GM18508 (cell line): Measurements from ENCODE around the gene CRTAP.
"Not testable (repeated sequence)": the region's sequence is repeated elsewhere in the genome, so short reads cannot be mapped to it uniquely, and the experiment has no call there.

Experiments
- ATAC-seq: cut with Tn5 transposase; IDR thresholded peaks from one replicate; pipeline ENCODE4 v1.9.1; 2021; ENCODE audit warnings: moderate number of reproducible peaks; ENCODE audit not compliant: insufficient read depth, unreplicated experiment

Gene CRTAP

GRCh38 chr3:33171580-33171979 lies 57.8 kb downstream of the CRTAP start:
- no peak for ATAC-seq

GRCh38 chr3:33173103-33173502 lies 59.3 kb downstream of the CRTAP start:
- no peak for ATAC-seq

GRCh38 chr3:33173672-33174071 lies 59.9 kb downstream of the CRTAP start:
- no peak for ATAC-seq

- ATAC-seq: no peak
Observed at GRCh38 chr3:33174095-33174494, 60.3 kb downstream of the CRTAP start.

GRCh38 chr3:33174711-33175414 lies 61.0 kb downstream of the CRTAP start:
- no peak for ATAC-seq

GRCh38 chr3:33179132-33179531 lies 65.3 kb downstream of the CRTAP start:
- ATAC-seq: no peak

GRCh38 chr3:33181229-33181628 lies 67.4 kb downstream of the CRTAP start:
- ATAC-seq: no peak

GRCh38 chr3:33181641-33182040 lies 67.8 kb downstream of the CRTAP start:
- ATAC-seq: not testable (repeated sequence)

- no peak for ATAC-seq
Observed at GRCh38 chr3:33184863-33185262, 71.0 kb downstream of the CRTAP start.

- no peak for ATAC-seq
Observed at GRCh38 chr3:33186524-33187367, 72.9 kb downstream of the CRTAP start.

- ATAC-seq: no peak
Observed at GRCh38 chr3:33187368-33187634, 73.5 kb downstream of the CRTAP start.

GRCh38 chr3:33194303-33194702 lies 80.5 kb downstream of the CRTAP start:
- no peak for ATAC-seq

GRCh38 chr3:33196538-33196937 lies 82.7 kb downstream of the CRTAP start:
- ATAC-seq: no peak
